ENCODE data around the gene SWAP70.

Gene SWAP70

GRCh38 chr11:9776203-9776602, 112.3 kb downstream of the SWAP70 start:
- DNase-seq (ENCODE audit: low spot score), result no peak

GRCh38 chr11:9777066-9777465, 113.2 kb downstream of the SWAP70 start:
- no peak for DNase-seq (ENCODE audit: low spot score)

- DNase-seq (ENCODE audit: low spot score), result no peak
Observed at GRCh38 chr11:9777525-9777924, 113.6 kb downstream of the SWAP70 start.

- DNase-seq (ENCODE audit: low spot score), result no peak
Observed at GRCh38 chr11:9780929-9781328, 117.1 kb downstream of the SWAP70 start.

GRCh38 chr11:9783986-9784385, 120.1 kb downstream of the SWAP70 start:
- DNase-seq (ENCODE audit: low spot score), result no peak

GRCh38 chr11:9784602-9785315, 120.9 kb downstream of the SWAP70 start:
- DNase-seq (ENCODE audit: low spot score), result no peak

GRCh38 chr11:9787260-9787659, 123.4 kb downstream of the SWAP70 start:
- no peak for DNase-seq (ENCODE audit: low spot score)

- peak; percentile 92 for DNase-seq (ENCODE audit: low spot score)
Observed at GRCh38 chr11:9787981-9788521, 124.2 kb downstream of the SWAP70 start.

- no peak for DNase-seq (ENCODE audit: low spot score)
Observed at GRCh38 chr11:9789910-9790309, 126.0 kb downstream of the SWAP70 start.

GRCh38 chr11:9790703-9791102, 126.8 kb downstream of the SWAP70 start:
- DNase-seq (ENCODE audit: low spot score), result no peak

- no peak for DNase-seq (ENCODE audit: low spot score)
Observed at GRCh38 chr11:9796266-9796665, 132.4 kb downstream of the SWAP70 start.

- no peak for DNase-seq (ENCODE audit: low spot score)
Observed at GRCh38 chr11:9796854-9797253, 133.0 kb downstream of the SWAP70 start.

- DNase-seq (ENCODE audit: low spot score), result no peak
Observed at GRCh38 chr11:9797300-9797699, 133.4 kb downstream of the SWAP70 start.

GRCh38 chr11:9799886-9800285, 136.0 kb downstream of the SWAP70 start:
- no peak for DNase-seq (ENCODE audit: low spot score)

- DNase-seq (ENCODE audit: low spot score), result peak; percentile 72
Observed at GRCh38 chr11:9802291-9802861, 138.5 kb downstream of the SWAP70 start.
